Parathyroid adenoma (tissue), 2 donors: ENCODE data around the gene FBLN5.

ENCODE experiments used
- H2AFZ ChIP-seq: fragments of 300-600 bp; sonication (generic); one replicate; pipeline ENCODE4 v1.7.0; 2017; ENCODE audit warnings: antibody characterized with exemption, mild to moderate bottlenecking
- H3K27ac ChIP-seq: fragments of 300-600 bp; sonication (generic); one replicate; pipeline ENCODE4 v1.7.0; 2017
- H3K27me3 ChIP-seq: fragments of 300-600 bp; sonication (generic); one replicate; pipeline ENCODE4 v1.7.0; 2017; ENCODE audit warnings: low read length; ENCODE audit not compliant: control insufficient read depth, insufficient read depth
- H3K36me3 ChIP-seq: fragments of 300-600 bp; sonication (generic); one replicate; pipeline ENCODE4 v1.7.0; 2017; ENCODE audit warnings: low read length; ENCODE audit not compliant: control insufficient read depth, insufficient read depth
- H3K4me1 ChIP-seq: fragments of 300-600 bp; sonication (generic); one replicate; pipeline ENCODE4 v1.7.0; 2017; ENCODE audit warnings: control low read depth
- H3K4me2 ChIP-seq: fragments of 300-600 bp; sonication (generic); one replicate; pipeline ENCODE4 v1.7.0; 2017; ENCODE audit warnings: low read length
- H3K4me3 ChIP-seq: fragments of 300-600 bp; sonication (generic); one replicate; pipeline ENCODE4 v1.7.0; 2017; ENCODE audit warnings: low read depth, low read length
- H3K79me2 ChIP-seq: fragments of 300-600 bp; sonication (generic); one replicate; pipeline ENCODE4 v1.7.0; 2017; ENCODE audit warnings: control low read depth
- H3K9ac ChIP-seq: fragments of 300-600 bp; sonication (generic); one replicate; pipeline ENCODE4 v1.7.0; 2017; ENCODE audit warnings: mild to moderate bottlenecking
- H3K9me3 ChIP-seq: fragments of 300-600 bp; sonication (generic); one replicate; pipeline ENCODE4 v1.7.0; 2017; ENCODE audit warnings: low read length; ENCODE audit not compliant: control insufficient read depth
- TF ChIP-seq, protein P1 (sequence below): fragments of 300-600 bp; sonication (generic); IDR thresholded peaks from one replicate; pipeline ENCODE4 v1.7.0; 2017; ENCODE audit warnings: antibody characterized with exemption, mild to moderate bottlenecking
- donor health status: primary hyperparathyroidism.

The FBLN5 gene

GRCh38 chr14:91985008-91985407 lies 37.5 kb upstream of the FBLN5 start:
- H3K4me1 ChIP-seq = peaks cover 7% of the 10 kb centered on the region
- H3K79me2 ChIP-seq = no peaks in the 10 kb centered on the region
- no peaks in the 10 kb centered on the region for H3K9me3 ChIP-seq
- no peaks in the 10 kb centered on the region for H3K27me3 ChIP-seq
- no peaks in the 10 kb centered on the region for H3K36me3 ChIP-seq
- no peak overlapping the region for H3K4me3 ChIP-seq
- H2AFZ ChIP-seq = no peak overlapping the region
- no peak overlapping the region for H3K27ac ChIP-seq
- H3K9ac ChIP-seq = no peak overlapping the region
- no peak overlapping the region for H3K4me2 ChIP-seq
- TF ChIP-seq, protein P1, sequence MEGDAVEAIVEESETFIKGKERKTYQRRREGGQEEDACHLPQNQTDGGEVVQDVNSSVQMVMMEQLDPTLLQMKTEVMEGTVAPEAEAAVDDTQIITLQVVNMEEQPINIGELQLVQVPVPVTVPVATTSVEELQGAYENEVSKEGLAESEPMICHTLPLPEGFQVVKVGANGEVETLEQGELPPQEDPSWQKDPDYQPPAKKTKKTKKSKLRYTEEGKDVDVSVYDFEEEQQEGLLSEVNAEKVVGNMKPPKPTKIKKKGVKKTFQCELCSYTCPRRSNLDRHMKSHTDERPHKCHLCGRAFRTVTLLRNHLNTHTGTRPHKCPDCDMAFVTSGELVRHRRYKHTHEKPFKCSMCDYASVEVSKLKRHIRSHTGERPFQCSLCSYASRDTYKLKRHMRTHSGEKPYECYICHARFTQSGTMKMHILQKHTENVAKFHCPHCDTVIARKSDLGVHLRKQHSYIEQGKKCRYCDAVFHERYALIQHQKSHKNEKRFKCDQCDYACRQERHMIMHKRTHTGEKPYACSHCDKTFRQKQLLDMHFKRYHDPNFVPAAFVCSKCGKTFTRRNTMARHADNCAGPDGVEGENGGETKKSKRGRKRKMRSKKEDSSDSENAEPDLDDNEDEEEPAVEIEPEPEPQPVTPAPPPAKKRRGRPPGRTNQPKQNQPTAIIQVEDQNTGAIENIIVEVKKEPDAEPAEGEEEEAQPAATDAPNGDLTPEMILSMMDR = no peak

DNA sequence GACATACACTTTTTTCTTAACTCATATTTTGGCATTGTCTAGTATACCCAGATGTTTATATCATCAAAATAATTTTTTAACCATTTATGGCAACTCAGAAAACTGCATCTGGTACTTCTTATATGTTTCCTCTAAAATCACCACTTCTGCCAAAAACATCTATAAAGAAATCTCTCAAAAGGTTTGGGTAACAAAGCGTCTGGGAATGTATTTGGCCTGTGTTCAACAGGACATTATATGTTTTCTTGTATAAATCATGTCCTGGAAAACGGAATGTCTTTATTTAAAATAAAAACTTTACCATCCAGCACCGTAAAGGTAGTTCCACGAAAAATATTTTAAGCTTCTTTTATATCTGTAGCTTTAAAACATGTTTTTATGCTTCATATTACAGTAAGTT lies 36.1 kb upstream of the FBLN5 start:
- Histone ChIP-seq H3K27me3 (no peaks in the 10 kb centered on the region), H3K4me1 (peaks cover 7% of the 10 kb centered on the region), H3K27ac (no peak overlapping the region), H3K79me2 (no peaks in the 10 kb centered on the region), H3K9ac (no peak overlapping the region), H3K4me2 (no peak overlapping the region), H2AFZ (no peak overlapping the region), H3K36me3 (no peaks in the 10 kb centered on the region), H3K9me3 (no peaks in the 10 kb centered on the region), H3K4me3 (no peak overlapping the region)
- TF ChIP-seq, protein P1 = no peak

DNA sequence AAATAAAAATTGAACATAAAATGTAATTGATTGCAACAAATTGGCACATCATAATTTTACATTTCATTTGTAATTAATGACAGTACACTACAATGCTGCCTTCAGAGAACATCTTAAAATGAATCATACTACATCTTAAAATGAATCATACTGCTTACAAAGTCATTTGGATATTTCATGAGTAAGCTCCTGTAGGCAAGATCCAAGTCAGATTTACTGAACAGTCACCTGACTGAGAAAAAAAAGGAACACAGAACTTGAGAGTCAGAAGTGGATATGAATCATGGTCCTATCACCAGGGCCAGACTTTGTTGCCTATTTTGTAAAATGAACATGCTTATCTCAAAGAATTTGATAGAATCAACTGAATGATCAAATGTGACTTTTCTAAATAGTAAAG lies 32.7 kb upstream of the FBLN5 start:
- Histone ChIP-seq H3K4me1 (no peaks in the 10 kb centered on the region), H3K79me2 (no peaks in the 10 kb centered on the region), H3K36me3 (no peaks in the 10 kb centered on the region), H3K4me2 (no peak overlapping the region), H2AFZ (no peak overlapping the region), H3K9me3 (no peaks in the 10 kb centered on the region), H3K9ac (no peak overlapping the region), H3K27ac (no peak overlapping the region), H3K27me3 (no peaks in the 10 kb centered on the region), H3K4me3 (no peak overlapping the region)
- TF ChIP-seq, protein P1 = no peak

DNA sequence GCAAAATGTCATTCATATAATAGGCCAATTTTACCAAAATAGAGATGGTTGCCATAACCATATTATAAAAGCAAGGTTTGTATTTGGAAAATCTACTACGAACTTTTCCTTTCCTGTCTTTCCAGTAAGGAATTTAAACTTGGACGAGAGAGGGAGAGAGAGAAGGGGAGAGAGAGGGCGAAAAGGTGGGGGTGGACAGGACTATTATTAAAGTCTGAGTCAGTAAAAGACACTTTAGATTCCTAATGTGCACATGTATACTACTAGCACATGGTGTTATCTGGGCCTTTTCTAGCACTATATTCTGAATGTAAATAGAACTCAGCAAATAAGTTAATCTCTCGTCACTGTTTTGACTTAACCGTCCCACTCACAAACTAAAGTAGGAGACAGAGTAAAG lies 30.4 kb upstream of the FBLN5 start:
- Histone ChIP-seq H3K4me2 (no peak overlapping the region), H3K4me1 (no peaks in the 10 kb centered on the region), H2AFZ (no peak overlapping the region), H3K9ac (no peak overlapping the region), H3K27ac (no peak overlapping the region), H3K36me3 (no peaks in the 10 kb centered on the region), H3K9me3 (no peaks in the 10 kb centered on the region), H3K79me2 (no peaks in the 10 kb centered on the region), H3K27me3 (no peaks in the 10 kb centered on the region), H3K4me3 (no peak overlapping the region)
- TF ChIP-seq, protein P1 = no peak

GRCh38 chr14:91975763-91976162 lies 28.3 kb upstream of the FBLN5 start:
- H3K9me3 ChIP-seq = no peaks in the 10 kb centered on the region
- TF ChIP-seq, protein P1 = no peak
- H3K27ac ChIP-seq = no peak overlapping the region
- no peak overlapping the region for H3K4me2 ChIP-seq
- no peaks in the 10 kb centered on the region for H3K27me3 ChIP-seq
- no peaks in the 10 kb centered on the region for H3K36me3 ChIP-seq
- H3K79me2 ChIP-seq = no peaks in the 10 kb centered on the region
- no peak overlapping the region for H2AFZ ChIP-seq
- no peak overlapping the region for H3K9ac ChIP-seq
- no peak overlapping the region for H3K4me3 ChIP-seq
- no peaks in the 10 kb centered on the region for H3K4me1 ChIP-seq
